OCI-LY1 (cell line): ENCODE measurements around the gene LTF.

Experiments used
- EZH2 ChIP-seq: fragments of 200-600 bp; sonication (generic), shearing (Covaris generic); IDR thresholded peaks from 2 replicates; pipeline ENCODE4 v1.8.0; 2017; ENCODE audit warnings: borderline replicate concordance, mixed run types, mild to moderate bottlenecking, antibody characterized with exemption, low read length, moderate library complexity, mixed read lengths
- TF ChIP-seq, protein P1 (sequence below): fragments of 200-600 bp; sonication (generic), shearing (Covaris generic); IDR thresholded peaks from 2 replicates; pipeline ENCODE4 v1.5.1; 2017; ENCODE audit warnings: mild to moderate bottlenecking, antibody characterized with exemption, low read length, moderate library complexity, mixed read lengths

DNA sequence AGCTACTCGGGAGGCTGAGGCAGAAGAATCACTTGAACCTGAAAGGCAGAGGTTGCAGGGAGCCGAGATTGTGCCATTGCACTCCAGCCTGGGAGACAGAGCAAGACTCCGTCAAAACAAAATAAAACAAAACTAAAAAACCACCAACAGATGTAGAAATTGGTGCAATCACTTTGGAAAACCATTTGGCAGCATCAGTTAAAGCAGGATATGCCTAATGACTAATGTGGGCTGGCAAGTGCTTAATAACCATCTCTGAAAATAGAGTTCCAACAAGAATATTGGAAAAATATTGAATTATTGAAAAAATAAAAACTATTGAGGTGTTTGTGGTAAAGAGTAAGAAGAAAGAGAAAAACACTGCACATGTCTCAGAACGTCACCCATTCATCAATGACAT lies 16.9 kb upstream of the LTF start:
- TF ChIP-seq, protein P1, sequence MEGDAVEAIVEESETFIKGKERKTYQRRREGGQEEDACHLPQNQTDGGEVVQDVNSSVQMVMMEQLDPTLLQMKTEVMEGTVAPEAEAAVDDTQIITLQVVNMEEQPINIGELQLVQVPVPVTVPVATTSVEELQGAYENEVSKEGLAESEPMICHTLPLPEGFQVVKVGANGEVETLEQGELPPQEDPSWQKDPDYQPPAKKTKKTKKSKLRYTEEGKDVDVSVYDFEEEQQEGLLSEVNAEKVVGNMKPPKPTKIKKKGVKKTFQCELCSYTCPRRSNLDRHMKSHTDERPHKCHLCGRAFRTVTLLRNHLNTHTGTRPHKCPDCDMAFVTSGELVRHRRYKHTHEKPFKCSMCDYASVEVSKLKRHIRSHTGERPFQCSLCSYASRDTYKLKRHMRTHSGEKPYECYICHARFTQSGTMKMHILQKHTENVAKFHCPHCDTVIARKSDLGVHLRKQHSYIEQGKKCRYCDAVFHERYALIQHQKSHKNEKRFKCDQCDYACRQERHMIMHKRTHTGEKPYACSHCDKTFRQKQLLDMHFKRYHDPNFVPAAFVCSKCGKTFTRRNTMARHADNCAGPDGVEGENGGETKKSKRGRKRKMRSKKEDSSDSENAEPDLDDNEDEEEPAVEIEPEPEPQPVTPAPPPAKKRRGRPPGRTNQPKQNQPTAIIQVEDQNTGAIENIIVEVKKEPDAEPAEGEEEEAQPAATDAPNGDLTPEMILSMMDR = no peak
- no peak for TF ChIP-seq EZH2
